ES-I3 (cell line): ENCODE measurements around the gene TRIM9.
"Not testable (repeated sequence)": the region's sequence is repeated elsewhere in the genome, so short reads cannot be mapped to it uniquely, and the experiment has no call there.

Source experiments
- H3K36me3 ChIP-seq: 2 replicates; pipeline ENCODE4 v1.6.1; 2013; ENCODE audit warnings: mild to moderate bottlenecking, low read length, control low read depth, moderate library complexity; ENCODE audit not compliant: insufficient read depth
- H3K4me1 ChIP-seq: 2 replicates; pipeline ENCODE4 v1.6.1; 2013; ENCODE audit warnings: mild to moderate bottlenecking, control low read depth, low read length; ENCODE audit not compliant: insufficient read depth
- H3K9ac ChIP-seq: 2 replicates; pipeline ENCODE4 v1.6.1; 2013; ENCODE audit warnings: low read depth, mild to moderate bottlenecking, low read length, moderate library complexity
- H3K9me3 ChIP-seq: 2 replicates; pipeline ENCODE4 v1.6.1; 2013; ENCODE audit warnings: mild to moderate bottlenecking, low read length, moderate library complexity; ENCODE audit not compliant: control insufficient read depth, insufficient read depth

The TRIM9 gene

GRCh38 chr14:51018521-51018920 is 76.4 kb downstream of the TRIM9 start:
- no peaks in the 10 kb centered on the region for H3K36me3 ChIP-seq
- H3K9me3 ChIP-seq: no peaks in the 10 kb centered on the region
- H3K9ac ChIP-seq: no peak overlapping the region
- no peaks in the 10 kb centered on the region for H3K4me1 ChIP-seq

- H3K9ac ChIP-seq: no peak overlapping the region
- no peaks in the 10 kb centered on the region for H3K36me3 ChIP-seq
- no peaks in the 10 kb centered on the region for H3K4me1 ChIP-seq
- H3K9me3 ChIP-seq: no peaks in the 10 kb centered on the region
These were observed 80.3 kb downstream of the TRIM9 start for GRCh38 chr14:51014625-51015024.

- no peaks in the 10 kb centered on the region for H3K9me3 ChIP-seq
- H3K4me1 ChIP-seq: no peaks in the 10 kb centered on the region
- H3K9ac ChIP-seq: no peak overlapping the region
- no peaks in the 10 kb centered on the region for H3K36me3 ChIP-seq
These were observed 80.8 kb downstream of the TRIM9 start for GRCh38 chr14:51014086-51014485.

- Histone ChIP-seq H3K4me1 (no peaks in the 10 kb centered on the region), H3K9ac (no peak overlapping the region), H3K36me3 (no peaks in the 10 kb centered on the region), H3K9me3 (no peaks in the 10 kb centered on the region)
These were observed 82.8 kb downstream of the TRIM9 start for GRCh38 chr14:51012055-51012454.

GRCh38 chr14:51008446-51008845 is 86.5 kb downstream of the TRIM9 start:
- Histone ChIP-seq H3K36me3 (no peaks in the 10 kb centered on the region), H3K9ac (no peak overlapping the region), H3K9me3 (no peaks in the 10 kb centered on the region), H3K4me1 (peaks cover 3% of the 10 kb centered on the region; the same call in 1 of the 2 replicates)

GRCh38 chr14:51006781-51007211 is 88.1 kb downstream of the TRIM9 start:
- no peak overlapping the region for H3K9ac ChIP-seq
- H3K4me1 ChIP-seq: peaks cover 3% of the 10 kb centered on the region; the same call in 1 of the 2 replicates
- no peaks in the 10 kb centered on the region for H3K9me3 ChIP-seq
- H3K36me3 ChIP-seq: no peaks in the 10 kb centered on the region

- H3K9ac ChIP-seq: no peak overlapping the region
- H3K36me3 ChIP-seq: no peaks in the 10 kb centered on the region
These were observed 88.6 kb downstream of the TRIM9 start for GRCh38 chr14:51006324-51006723.

GRCh38 chr14:51004801-51005526 is 89.9 kb downstream of the TRIM9 start:
- Histone ChIP-seq H3K36me3 (no peaks in the 10 kb centered on the region), H3K4me1 (peaks cover 3% of the 10 kb centered on the region; the same call in 1 of the 2 replicates), H3K9me3 (no peaks in the 10 kb centered on the region), H3K9ac (no peak overlapping the region)

More at GRCh38 chr14:51006324-51006723, 88.6 kb downstream of the TRIM9 start:
- peaks cover 3% of the 10 kb centered on the region; the same call in 1 of the 2 replicates for H3K4me1 ChIP-seq
- no peaks in the 10 kb centered on the region for H3K9me3 ChIP-seq

- Histone ChIP-seq H3K4me1 (peaks cover 3% of the 10 kb centered on the region; the same call in 1 of the 2 replicates), H3K36me3 (no peaks in the 10 kb centered on the region), H3K9me3 (no peaks in the 10 kb centered on the region), H3K9ac (no peak overlapping the region)
These were observed 90.5 kb downstream of the TRIM9 start for GRCh38 chr14:51004352-51004800.

GRCh38 chr14:51002406-51002999 is 92.4 kb downstream of the TRIM9 start:
- no peaks in the 10 kb centered on the region for H3K36me3 ChIP-seq
- no peak overlapping the region for H3K9ac ChIP-seq
- peaks cover 3% of the 10 kb centered on the region; the same call in 1 of the 2 replicates for H3K4me1 ChIP-seq
- no peaks in the 10 kb centered on the region for H3K9me3 ChIP-seq

GRCh38 chr14:51000566-51000965 is 94.3 kb downstream of the TRIM9 start:
- Histone ChIP-seq H3K4me1 (peaks cover 3% of the 10 kb centered on the region; the same call in 1 of the 2 replicates), H3K9ac (no peak overlapping the region), H3K9me3 (no peaks in the 10 kb centered on the region), H3K36me3 (no peaks in the 10 kb centered on the region)

GRCh38 chr14:50999726-51000125 is 95.2 kb downstream of the TRIM9 start:
- Histone ChIP-seq H3K9ac (no peak overlapping the region), H3K9me3 (no peaks in the 10 kb centered on the region), H3K36me3 (no peaks in the 10 kb centered on the region), H3K4me1 (peaks cover 3% of the 10 kb centered on the region; the same call in 1 of the 2 replicates)

GRCh38 chr14:50998612-50999011 is 96.3 kb downstream of the TRIM9 start:
- Histone ChIP-seq H3K9me3 (no peaks in the 10 kb centered on the region), H3K4me1 (no peaks in the 10 kb centered on the region), H3K9ac (no peak overlapping the region), H3K36me3 (no peaks in the 10 kb centered on the region)

GRCh38 chr14:50997712-50998111 is 97.2 kb downstream of the TRIM9 start:
- Histone ChIP-seq H3K36me3 (no peaks in the 10 kb centered on the region), H3K9ac (no peak overlapping the region), H3K9me3 (no peaks in the 10 kb centered on the region), H3K4me1 (no peaks in the 10 kb centered on the region)

GRCh38 chr14:50994158-50994557 is 100.7 kb downstream of the TRIM9 start:
- not testable (repeated sequence) for H3K9ac ChIP-seq, H3K9me3 ChIP-seq, H3K4me1 ChIP-seq, H3K36me3 ChIP-seq
